B cell (primary cell): ENCODE results near the gene MISFA.

Experiments
- CTCF ChIP-seq: fragments of 200-600 bp; IDR thresholded peaks from one replicate; pipeline ENCODE4 v1.8.0; 2022; ENCODE audit warnings: antibody characterized with exemption, mild to moderate bottlenecking
- EZH2 ChIP-seq: IDR thresholded peaks from 2 replicates; pipeline ENCODE4 v1.6.1; 2012; ENCODE audit warnings: borderline replicate concordance, low read depth, mild to moderate bottlenecking, moderate library complexity, low read length; ENCODE audit not compliant: insufficient read depth, poor library complexity, severe bottlenecking

- TF ChIP-seq CTCF, result no peak
- TF ChIP-seq EZH2, result no peak
Observed at GRCh38 chr11:18581825-18582224, 17.8 kb upstream of the MISFA start.
